Gastrocnemius medialis (tissue), 4 donors: Measurements from ENCODE around the gene UFD1.

ENCODE experiments used
- CTCF ChIP-seq, 5 experiments: fragments of 450-650 bp in 3 of 5; fragments of 200-600 bp in 2 of 5; sonication (generic) in 2 of 5; IDR thresholded peaks in 4 of 5; conservative IDR thresholded peaks in 1 of 5; 1 replicate in 4 of 5; 2 replicates in 1 of 5; pipeline ENCODE4 v1.5.1; 2016 to 2019; ENCODE audit warnings: antibody characterized with exemption in 5 of 5, mild to moderate bottlenecking in 3 of 5, moderate library complexity in 3 of 5
- POLR2A ChIP-seq, 2 donors: fragments of 450-650 bp; IDR thresholded peaks; one replicate each; pipeline ENCODE4 v1.6.1; 2017; ENCODE audit warnings: antibody characterized with exemption in 2 of 2, mild to moderate bottlenecking in 2 of 2, moderate library complexity in 2 of 2

- TF ChIP-seq CTCF (IDR thresholded peaks at IDR 0.05 in 4 of 5, conservative IDR thresholded peaks at IDR 0.05 in 1 of 5) (no peak), POLR2A (IDR thresholded peaks at IDR 0.05) (no peak)
Observed at GRCh38 chr22:19527861-19528417, 48.9 kb upstream of the UFD1 start.
